Mesendoderm (in vitro differentiated cells): ENCODE measurements around the gene TMPRSS9.

Experiments
- DNase-seq: peaks from one replicate; pipeline ENCODE4 v3.0.0; 2013
- H2AK5ac ChIP-seq: 2 replicates; pipeline ENCODE4 v1.6.1; 2013; ENCODE audit warnings: low read length, inconsistent platforms
- H2BK120ac ChIP-seq: 2 replicates; pipeline ENCODE4 v1.6.1; 2013; ENCODE audit warnings: low read depth, mild to moderate bottlenecking, low read length, moderate library complexity, mixed read lengths
- H2BK15ac ChIP-seq: replicated peaks from 2 replicates; pipeline ENCODE4 v1.6.1; 2013; ENCODE audit warnings: low read depth, mild to moderate bottlenecking, moderate library complexity
- H2BK5ac ChIP-seq: 2 replicates; pipeline ENCODE4 v1.6.1; 2013; ENCODE audit warnings: low read length, inconsistent platforms
- H3K18ac ChIP-seq: 2 replicates; pipeline ENCODE4 v1.6.1; 2013; ENCODE audit warnings: mild to moderate bottlenecking, low read length, mixed read lengths
- H3K23ac ChIP-seq: one replicate; pipeline ENCODE4 v1.6.1; 2013; ENCODE audit warnings: low read length
- H3K27ac ChIP-seq: 2 replicates; pipeline ENCODE4 v1.5.1; 2013; ENCODE audit warnings: low read depth, mild to moderate bottlenecking, inconsistent platforms, low read length, moderate library complexity
- H3K27me3 ChIP-seq: 2 replicates; pipeline ENCODE4 v1.6.1; 2013; ENCODE audit warnings: low read length, control low read depth, mild to moderate bottlenecking, inconsistent platforms; ENCODE audit not compliant: insufficient read depth, poor library complexity
- H3K36me3 ChIP-seq: 2 replicates; pipeline ENCODE4 v1.6.1; 2013; ENCODE audit warnings: low read length, inconsistent platforms; ENCODE audit not compliant: control insufficient read depth, insufficient read depth
- H3K4ac ChIP-seq: one replicate; pipeline ENCODE4 v1.6.1; 2013; ENCODE audit warnings: low read depth, mild to moderate bottlenecking, low read length, moderate library complexity
- H3K4me1 ChIP-seq: 2 replicates; pipeline ENCODE4 v1.6.1; 2013; ENCODE audit warnings: low read depth, low read length, inconsistent platforms; ENCODE audit not compliant: control insufficient read depth
- H3K4me2 ChIP-seq: 2 replicates; pipeline ENCODE4 v1.6.1; 2013; ENCODE audit warnings: low read length
- H3K4me3 ChIP-seq: 2 replicates; pipeline ENCODE4 v1.5.1; 2013; ENCODE audit warnings: mild to moderate bottlenecking, low read length
- H3K56ac ChIP-seq: one replicate; pipeline ENCODE4 v1.6.1; 2013; ENCODE audit warnings: low read length
- H3K79me1 ChIP-seq: 2 replicates; pipeline ENCODE4 v1.6.1; 2013; ENCODE audit warnings: low read length, inconsistent platforms
- H3K79me2 ChIP-seq: 2 replicates; pipeline ENCODE4 v1.6.1; 2013; ENCODE audit warnings: mild to moderate bottlenecking, low read length; ENCODE audit not compliant: control insufficient read depth, insufficient read depth
- H3K9ac ChIP-seq: 2 replicates; pipeline ENCODE4 v1.6.1; 2013; ENCODE audit warnings: low read length, inconsistent platforms
- H4K5ac ChIP-seq: one replicate; pipeline ENCODE4 v1.6.1; 2013; ENCODE audit warnings: low read length
- H4K8ac ChIP-seq: one replicate; pipeline ENCODE4 v1.6.1; 2013; ENCODE audit warnings: low read depth, mild to moderate bottlenecking, control low read depth, low read length, moderate library complexity
- WGBS: extraction: QIAGEN DNeasy Blood & Tissue Kit; methylation state at CpG from one replicate; pipeline ENCODE4 v1.1.7; 2013; ENCODE audit warnings: low lambda C conversion rate, missing lambda C conversion rate; ENCODE audit not compliant: insufficient coverage; ENCODE audit errors: extremely low coverage; 5-methylcytosine and 5-hydroxymethylcytosine counted together

Gene TMPRSS9

DNA sequence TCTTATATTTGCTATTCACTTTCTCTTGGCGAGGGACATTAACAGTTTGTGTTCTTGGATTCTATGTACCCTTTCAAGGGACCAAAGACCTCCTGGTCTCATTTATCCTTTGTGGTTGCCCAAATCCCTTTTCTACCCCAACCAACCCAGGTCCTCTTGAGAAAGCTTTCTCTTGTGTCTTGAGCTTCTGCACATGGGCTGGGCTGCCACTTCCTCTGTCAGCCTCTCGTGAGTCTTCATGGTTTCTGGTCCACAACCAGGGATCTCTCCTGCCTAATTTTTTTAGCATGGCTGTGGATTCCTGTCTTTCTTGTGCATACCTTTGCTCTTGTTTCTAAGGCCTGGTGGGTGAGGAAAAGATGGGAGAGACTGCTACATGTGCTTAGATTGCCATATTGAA lies 52.4 kb downstream of the TMPRSS9 start:
- Histone ChIP-seq H3K4ac (no peak overlapping the region), H2BK15ac (no peak overlapping the region), H3K79me2 (no peaks in the 10 kb centered on the region), H3K9ac (no peak overlapping the region), H3K18ac (no peak overlapping the region), H3K4me2 (no peak overlapping the region), H4K8ac (no peak overlapping the region), H3K56ac (no peak overlapping the region), H3K27me3 (no peaks in the 10 kb centered on the region), H2BK120ac (no peak overlapping the region), H3K79me1 (no peaks in the 10 kb centered on the region), H2BK5ac (no peak overlapping the region), H3K4me1 (no peaks in the 10 kb centered on the region), H3K27ac (no peak overlapping the region), H3K23ac (no peak overlapping the region), H3K36me3 (no peaks in the 10 kb centered on the region), H4K5ac (no peak overlapping the region), H2AK5ac (no peak overlapping the region), H3K4me3 (no peak overlapping the region)
- DNase-seq = no peak
- no CpG with 5 or more reads among the region's 2 CpGs for WGBS

GRCh38 chr19:2413159-2413558 lies 53.1 kb downstream of the TMPRSS9 start:
- H3K23ac ChIP-seq = no peak overlapping the region
- H3K4ac ChIP-seq = no peak overlapping the region
- H3K4me3 ChIP-seq = no peak overlapping the region
- H3K4me2 ChIP-seq = no peak overlapping the region
- H3K79me1 ChIP-seq = no peaks in the 10 kb centered on the region
- no peak overlapping the region for H3K27ac ChIP-seq
- no peaks in the 10 kb centered on the region for H3K27me3 ChIP-seq
- DNase-seq = no peak
- no peaks in the 10 kb centered on the region for H3K4me1 ChIP-seq
- H2BK120ac ChIP-seq = no peak overlapping the region
- H4K8ac ChIP-seq = no peak overlapping the region
- no CpG with 5 or more reads among the region's 7 CpGs for WGBS
- H2BK15ac ChIP-seq = no peak overlapping the region
- no peak overlapping the region for H3K9ac ChIP-seq
- H3K79me2 ChIP-seq = no peaks in the 10 kb centered on the region
- no peak overlapping the region for H2AK5ac ChIP-seq
- no peak overlapping the region for H4K5ac ChIP-seq
- no peaks in the 10 kb centered on the region for H3K36me3 ChIP-seq
- H2BK5ac ChIP-seq = no peak overlapping the region
- no peak overlapping the region for H3K18ac ChIP-seq
- no peak overlapping the region for H3K56ac ChIP-seq

DNA sequence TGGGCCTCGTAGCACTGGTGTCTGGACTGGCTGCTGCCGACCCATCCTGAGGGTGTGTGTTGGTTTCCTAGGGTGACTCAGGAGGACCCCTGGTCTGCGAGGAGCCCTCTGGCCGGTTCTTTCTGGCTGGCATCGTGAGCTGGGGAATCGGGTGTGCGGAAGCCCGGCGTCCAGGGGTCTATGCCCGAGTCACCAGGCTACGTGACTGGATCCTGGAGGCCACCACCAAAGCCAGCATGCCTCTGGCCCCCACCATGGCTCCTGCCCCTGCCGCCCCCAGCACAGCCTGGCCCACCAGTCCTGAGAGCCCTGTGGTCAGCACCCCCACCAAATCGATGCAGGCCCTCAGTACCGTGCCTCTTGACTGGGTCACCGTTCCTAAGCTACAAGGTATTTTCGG lies 53.6 kb downstream of the TMPRSS9 start:
- H3K27ac ChIP-seq = no peak overlapping the region
- no peak overlapping the region for H3K9ac ChIP-seq
- H2BK120ac ChIP-seq = no peak overlapping the region
- no peak overlapping the region for H3K4me3 ChIP-seq
- no peak overlapping the region for H2BK15ac ChIP-seq
- no peak overlapping the region for H3K4me2 ChIP-seq
- H4K8ac ChIP-seq = no peak overlapping the region
- H3K4me1 ChIP-seq = no peaks in the 10 kb centered on the region
- no peaks in the 10 kb centered on the region for H3K27me3 ChIP-seq
- no peak overlapping the region for H3K23ac ChIP-seq
- no peak overlapping the region for H3K56ac ChIP-seq
- no peak for DNase-seq
- H3K18ac ChIP-seq = no peak overlapping the region
- no peaks in the 10 kb centered on the region for H3K79me2 ChIP-seq
- H3K36me3 ChIP-seq = no peaks in the 10 kb centered on the region
- whole genome bisulfite sequencing = no CpG with 5 or more reads among the region's 16 CpGs
- no peak overlapping the region for H2BK5ac ChIP-seq
- no peak overlapping the region for H4K5ac ChIP-seq
- H3K4ac ChIP-seq = no peak overlapping the region
- no peaks in the 10 kb centered on the region for H3K79me1 ChIP-seq
- H2AK5ac ChIP-seq = no peak overlapping the region

DNA sequence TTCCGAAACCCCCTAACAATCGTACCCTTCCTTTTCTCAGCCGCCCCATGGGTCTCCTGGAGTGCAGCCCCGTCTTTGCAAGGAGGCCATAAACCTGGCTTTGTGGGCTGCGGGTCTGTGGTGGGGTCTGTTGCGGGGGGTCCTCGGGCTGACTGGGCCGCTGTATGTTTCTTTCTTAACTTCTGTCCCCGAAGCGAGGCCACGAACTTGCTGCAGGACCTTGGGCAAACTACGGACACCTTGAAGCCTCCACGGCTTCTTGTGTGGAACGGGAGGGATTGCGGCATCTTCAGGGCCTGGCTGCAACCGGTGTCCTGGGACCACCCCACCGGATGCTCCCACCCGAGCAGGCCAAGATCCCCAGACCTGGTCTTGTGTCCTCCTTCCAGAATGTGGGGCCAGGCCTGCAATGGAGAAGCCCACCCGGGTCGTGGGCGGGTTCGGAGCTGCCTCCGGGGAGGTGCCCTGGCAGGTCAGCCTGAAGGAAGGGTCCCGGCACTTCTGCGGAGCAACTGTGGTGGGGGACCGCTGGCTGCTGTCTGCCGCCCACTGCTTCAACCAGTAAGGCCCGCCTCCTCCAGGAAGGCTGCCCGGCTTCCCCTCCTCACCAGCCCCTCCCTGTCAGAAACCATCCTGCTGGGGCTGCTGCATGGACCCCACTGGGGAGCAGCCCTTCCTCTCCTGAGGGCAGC lies 55.4 kb downstream of the TMPRSS9 start:
- no peak for DNase-seq
- Histone ChIP-seq H2BK5ac (no peak overlapping the region), H2AK5ac (no peak overlapping the region), H2BK120ac (no peak overlapping the region), H4K8ac (no peak overlapping the region), H3K18ac (no peak overlapping the region), H3K79me2 (no peaks in the 10 kb centered on the region), H4K5ac (no peak overlapping the region), H3K9ac (no peak overlapping the region), H3K4me1 (no peaks in the 10 kb centered on the region), H3K4ac (no peak overlapping the region), H3K27ac (no peak overlapping the region), H3K36me3 (no peaks in the 10 kb centered on the region), H3K79me1 (no peaks in the 10 kb centered on the region), H2BK15ac (no peak overlapping the region), H3K23ac (no peak overlapping the region), H3K4me2 (no peak overlapping the region), H3K27me3 (no peaks in the 10 kb centered on the region), H3K4me3 (no peak overlapping the region), H3K56ac (no peak overlapping the region)
- no CpG with 5 or more reads among the region's 29 CpGs for WGBS

GRCh38 chr19:2415973-2416319 lies 55.9 kb downstream of the TMPRSS9 start:
- Histone ChIP-seq H3K23ac (no peak overlapping the region), H4K8ac (no peak overlapping the region), H3K4me1 (no peaks in the 10 kb centered on the region), H2BK15ac (no peak overlapping the region), H3K18ac (no peak overlapping the region), H4K5ac (no peak overlapping the region), H3K27ac (no peak overlapping the region), H3K79me2 (no peaks in the 10 kb centered on the region), H3K4me3 (no peak overlapping the region), H2AK5ac (no peak overlapping the region), H3K4me2 (no peak overlapping the region), H3K9ac (no peak overlapping the region), H3K27me3 (no peaks in the 10 kb centered on the region), H3K36me3 (no peaks in the 10 kb centered on the region), H2BK120ac (no peak overlapping the region), H3K56ac (no peak overlapping the region), H3K4ac (no peak overlapping the region), H2BK5ac (no peak overlapping the region), H3K79me1 (no peaks in the 10 kb centered on the region)
- no peak for DNase-seq
- WGBS = no CpG with 5 or more reads among the region's 6 CpGs
